ENCODE data around the gene GPAM. TPM values are rescaled to one million over a fixed set of nuclear protein-coding genes. Genes with fewer than 3 reads are reported as not detected.

The GPAM gene
- total RNA-seq, 2 experiments from 2014 or later, result 3.3 to 4.7 TPM

DNA sequence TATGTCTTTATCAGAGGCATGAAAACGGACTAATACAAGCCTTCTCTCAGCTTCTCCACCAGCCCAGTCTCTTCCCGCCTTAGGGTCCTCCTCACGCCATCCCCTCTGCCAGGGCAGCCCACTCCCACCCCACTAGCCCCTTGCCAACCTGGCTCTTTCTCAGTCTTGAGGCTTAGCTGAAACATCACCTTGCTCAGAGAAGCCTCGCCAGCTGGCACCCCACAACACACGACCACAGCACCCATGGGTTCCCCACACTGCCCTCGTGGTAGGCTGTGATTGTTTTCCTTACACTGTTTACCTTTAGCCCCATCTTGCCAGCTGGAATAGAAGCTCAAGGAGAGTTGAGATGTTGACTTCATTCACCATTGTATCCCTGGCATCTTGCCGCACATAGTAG, 44.4 kb downstream of the GPAM start:
- Mint-ChIP-seq H3K4me1 (ENCODE audit: low read depth) (no peaks in the 10 kb centered on the region), H3K27me3 (no peaks in the 10 kb centered on the region), H3K9me3 (no peaks in the 10 kb centered on the region), H3K36me3 (no peaks in the 10 kb centered on the region), H3K27ac (no peak overlapping the region), H3K4me3 (no peak overlapping the region)
- no peak for DNase-seq
- POLR2A ChIA-PET, result no interaction called here
- intact Hi-C loops (cut with micrococcal nuclease), result loop anchor here (10.0 kb wide), 2 partner anchors 1064 to 1524 kb away; partner anchors contain the start of gene ADRA2A
- CTCF ChIA-PET, result interaction anchor here (1.0 to 5.6 kb wide), 11 partner anchors 10 to 464 kb away, joined by 3 to 71 read pairs (median 6); partner anchors contain the start of gene GPAM

DNA sequence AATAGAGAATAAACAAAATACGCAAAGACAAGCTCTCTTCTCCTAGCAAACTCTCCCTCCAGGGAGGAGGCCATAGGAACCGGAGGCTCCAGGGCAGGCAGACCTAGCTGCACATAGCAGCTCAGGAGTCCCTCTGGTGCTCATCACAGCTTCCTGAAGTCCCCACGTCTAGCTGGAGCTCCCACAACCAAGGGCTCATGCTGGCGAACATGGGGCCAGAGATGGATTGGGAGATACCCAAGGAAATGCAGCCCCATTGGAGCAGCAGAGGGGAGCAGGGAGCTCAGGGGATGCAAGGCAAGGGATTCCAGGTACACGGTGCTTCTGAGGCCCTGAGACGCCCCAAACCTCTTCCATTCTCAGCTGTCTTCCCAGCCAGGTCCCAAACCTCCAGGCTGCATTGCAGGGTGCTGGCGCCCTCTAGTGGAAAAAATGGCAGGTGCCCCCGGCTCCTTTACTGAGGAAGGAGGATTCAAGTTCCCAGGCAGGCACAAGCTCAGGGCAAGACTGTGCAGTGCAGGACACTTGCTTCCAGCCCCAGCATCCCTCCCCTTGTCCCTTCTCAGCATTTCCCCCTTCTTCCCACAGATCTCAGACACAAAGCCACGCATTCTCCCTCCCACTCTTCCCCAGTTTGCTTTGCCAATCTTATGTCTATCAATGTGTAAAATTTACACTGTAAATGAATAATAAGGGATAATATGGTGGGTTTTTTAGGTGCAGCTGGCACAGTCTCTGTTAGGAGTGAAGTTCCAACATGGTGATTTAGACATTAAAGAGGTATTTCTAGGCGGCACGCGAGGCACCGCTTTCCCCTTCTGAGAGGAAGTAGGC, 46.2 kb downstream of the GPAM start:
- Mint-ChIP-seq H3K4me3 (no peak overlapping the region), H3K36me3 (no peaks in the 10 kb centered on the region), H3K4me1 (ENCODE audit: low read depth) (no peaks in the 10 kb centered on the region), H3K27me3 (no peaks in the 10 kb centered on the region), H3K9me3 (no peaks in the 10 kb centered on the region), H3K27ac (no peak overlapping the region)
- intact Hi-C loops (cut with micrococcal nuclease), result loop anchor here (10.0 kb wide), 2 partner anchors 1063 to 1523 kb away; partner anchors contain the start of gene ADRA2A
- POLR2A ChIA-PET, result no interaction called here
- peak; percentile 78 for DNase-seq
- CTCF ChIA-PET, result interaction anchor here (0.6 to 5.6 kb wide), 46 partner anchors 8 to 1830 kb away, joined by 3 to 71 read pairs (median 4); partner anchors contain the start of gene GPAM

DNA sequence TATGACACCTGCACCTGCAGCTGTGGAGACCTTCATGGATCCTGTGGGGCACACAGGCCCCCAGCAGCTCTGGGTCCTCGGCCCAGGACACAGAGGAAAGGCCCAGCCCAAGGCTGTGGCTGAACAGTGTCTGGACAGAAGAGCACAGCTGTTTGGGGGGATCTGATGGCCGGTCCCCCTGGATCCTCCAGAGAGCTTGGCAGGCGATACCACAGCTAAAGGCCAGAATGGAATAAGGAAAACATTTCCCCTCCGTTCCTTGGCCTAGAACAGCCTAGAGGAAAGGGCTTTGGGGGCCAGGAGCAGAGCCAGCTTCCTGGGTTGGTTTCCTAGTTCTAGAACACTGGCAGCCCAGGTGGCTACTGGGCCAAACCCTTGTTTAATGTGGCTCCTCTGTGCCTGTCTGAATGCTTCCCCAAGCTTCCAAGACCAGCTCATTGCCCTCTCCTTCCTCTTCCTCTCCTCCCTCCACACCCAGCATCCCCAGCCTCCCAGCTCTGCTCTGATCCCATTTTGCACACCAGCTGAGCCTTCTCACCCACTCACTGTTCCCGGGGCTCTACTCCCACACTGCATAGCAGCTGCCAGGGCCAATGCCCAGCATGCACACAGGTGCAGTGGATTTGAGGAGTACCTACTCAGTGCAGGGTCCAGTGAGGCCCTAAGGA, 46.9 kb downstream of the GPAM start:
- ChIA-PET POLR2A (no interaction called here), CTCF (interaction anchor here (0.6 to 5.6 kb wide), 35 partner anchors 8 to 1830 kb away, joined by 3 to 71 read pairs (median 5); partner anchors contain the start of gene GPAM)
- H3K36me3 Mint-ChIP-seq, result no peaks in the 10 kb centered on the region
- H3K4me1 Mint-ChIP-seq (ENCODE audit: low read depth), result no peaks in the 10 kb centered on the region
- H3K4me3 Mint-ChIP-seq, result no peak overlapping the region
- no peaks in the 10 kb centered on the region for H3K9me3 Mint-ChIP-seq
- intact Hi-C loops (cut with micrococcal nuclease), result loop anchor here (10.0 kb wide), 2 partner anchors 1062 to 1522 kb away; partner anchors contain the start of gene ADRA2A
- no peak for DNase-seq
- H3K27me3 Mint-ChIP-seq, result no peaks in the 10 kb centered on the region
- no peak overlapping the region for H3K27ac Mint-ChIP-seq

DNA sequence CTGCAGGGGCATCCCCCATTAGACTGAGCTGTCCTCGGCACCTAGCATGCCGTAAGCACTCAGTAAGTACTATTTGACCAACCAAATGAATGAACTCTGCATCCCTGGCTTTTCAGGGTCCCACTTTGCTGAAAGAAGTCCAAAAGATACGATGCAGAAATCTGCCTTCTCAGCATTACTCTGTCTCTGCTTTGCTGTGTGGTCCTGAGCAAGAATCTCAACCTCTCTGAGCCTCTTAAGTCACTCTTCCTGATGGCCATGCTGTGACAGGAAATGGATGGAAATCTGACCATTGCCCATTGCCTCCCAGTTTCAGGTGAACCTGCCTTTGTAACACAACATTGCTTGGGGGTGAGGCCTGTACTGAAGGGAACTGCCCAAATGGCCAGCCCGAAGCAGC, 48.0 kb downstream of the GPAM start:
- no peak for DNase-seq
- ChIA-PET POLR2A (no interaction called here), CTCF (interaction anchor here (2.6 to 5.6 kb wide), 5 partner anchors 15 to 379 kb away, joined by 16 to 71 read pairs (median 27); no protein-coding TSS in a partner anchor)
- no peaks in the 10 kb centered on the region for H3K36me3 Mint-ChIP-seq
- intact Hi-C loops (cut with micrococcal nuclease), result loop anchor here (10.0 kb wide), 2 partner anchors 1061 to 1521 kb away; partner anchors contain the start of gene ADRA2A
- H3K4me3 Mint-ChIP-seq, result no peak overlapping the region
- no peaks in the 10 kb centered on the region for H3K9me3 Mint-ChIP-seq
- no peaks in the 10 kb centered on the region for H3K27me3 Mint-ChIP-seq
- H3K4me1 Mint-ChIP-seq (ENCODE audit: low read depth), result no peaks in the 10 kb centered on the region
- no peak overlapping the region for H3K27ac Mint-ChIP-seq

DNA sequence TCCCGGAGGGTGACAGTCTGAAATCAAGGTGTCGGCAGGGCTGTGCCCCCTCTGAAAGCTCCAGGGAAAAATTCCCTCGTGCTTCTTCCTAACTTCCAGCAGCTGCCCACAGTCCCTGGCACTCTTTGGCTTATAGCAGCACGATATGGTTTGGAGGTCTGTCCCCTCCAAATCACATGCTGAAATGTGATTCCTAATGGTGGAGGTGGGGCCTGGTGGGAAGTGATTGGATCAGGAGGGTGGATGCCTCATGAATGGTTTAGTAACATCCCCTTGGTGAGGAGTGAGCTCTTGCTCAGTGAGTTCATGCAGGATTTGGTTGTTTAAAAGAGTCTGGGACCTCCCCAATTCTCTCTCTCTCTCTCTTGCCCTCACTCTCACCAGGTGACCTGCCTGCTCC, 51.1 kb downstream of the GPAM start:
- no peaks in the 10 kb centered on the region for H3K4me1 Mint-ChIP-seq (ENCODE audit: low read depth)
- H3K36me3 Mint-ChIP-seq, result no peaks in the 10 kb centered on the region
- intact Hi-C loops (cut with micrococcal nuclease), result loop anchor here (10.0 kb wide), 2 partner anchors 1058 to 1518 kb away; partner anchors contain the start of gene ADRA2A
- no peak overlapping the region for H3K4me3 Mint-ChIP-seq
- H3K9me3 Mint-ChIP-seq, result no peaks in the 10 kb centered on the region
- H3K27me3 Mint-ChIP-seq, result no peaks in the 10 kb centered on the region
- H3K27ac Mint-ChIP-seq, result no peak overlapping the region
- POLR2A ChIA-PET, result no interaction called here
- CTCF ChIA-PET, result no interaction called here
- DNase-seq, result no peak

DNA sequence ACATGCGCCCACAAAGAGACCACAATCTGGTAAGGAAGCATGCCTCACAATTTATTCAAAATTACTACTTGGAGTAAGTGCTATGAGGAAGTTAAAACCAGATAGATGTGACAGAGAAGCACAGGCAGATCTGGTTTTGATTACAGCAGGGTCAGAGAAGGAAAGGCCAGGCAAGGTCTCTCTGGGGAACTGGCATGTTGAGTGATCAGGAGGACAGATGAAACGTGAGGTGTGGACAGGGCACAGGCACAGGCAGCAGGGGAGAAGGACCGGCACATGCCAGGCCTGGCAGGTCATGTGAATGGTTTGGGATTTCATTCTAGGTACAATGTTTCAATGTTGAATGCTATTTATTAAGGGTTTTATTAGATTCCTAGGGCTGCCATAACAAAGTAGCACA, 51.6 kb downstream of the GPAM start:
- no peaks in the 10 kb centered on the region for H3K4me1 Mint-ChIP-seq (ENCODE audit: low read depth)
- no peak overlapping the region for H3K4me3 Mint-ChIP-seq
- H3K27me3 Mint-ChIP-seq, result no peaks in the 10 kb centered on the region
- DNase-seq, result no peak
- H3K27ac Mint-ChIP-seq, result no peak overlapping the region
- POLR2A ChIA-PET, result no interaction called here
- no peaks in the 10 kb centered on the region for H3K36me3 Mint-ChIP-seq
- intact Hi-C loops (cut with micrococcal nuclease), result loop anchor here (10.0 kb wide), 2 partner anchors 1057 to 1517 kb away; partner anchors contain the start of gene ADRA2A
- CTCF ChIA-PET, result no interaction called here
- no peaks in the 10 kb centered on the region for H3K9me3 Mint-ChIP-seq

DNA sequence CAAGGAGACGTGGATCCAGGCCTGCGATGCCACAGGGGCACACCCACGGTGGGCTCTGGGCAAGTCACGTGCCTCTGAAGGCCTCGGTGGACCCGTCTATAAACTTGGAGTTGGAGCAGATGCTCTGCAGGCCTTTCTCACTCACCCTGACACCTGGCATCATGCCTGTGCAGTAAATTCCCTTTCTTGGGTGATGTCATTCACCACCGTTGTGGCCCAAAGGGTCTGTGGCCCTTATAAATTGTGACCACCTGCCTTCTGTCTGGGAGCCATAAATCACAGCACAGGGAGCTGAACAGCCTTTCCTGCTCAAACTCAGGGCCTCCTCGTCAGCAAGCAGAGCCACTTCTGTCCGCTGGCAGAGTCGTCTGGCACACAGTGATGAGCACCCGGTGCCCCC, 52.2 kb downstream of the GPAM start:
- ChIA-PET CTCF (interaction anchor here (0.5 kb wide), 1 partner anchor 1156 kb away, joined by 3 read pairs; no protein-coding TSS in a partner anchor), POLR2A (no interaction called here)
- Mint-ChIP-seq H3K27ac (no peak overlapping the region), H3K27me3 (no peaks in the 10 kb centered on the region), H3K4me1 (ENCODE audit: low read depth) (no peaks in the 10 kb centered on the region), H3K36me3 (no peaks in the 10 kb centered on the region), H3K9me3 (no peaks in the 10 kb centered on the region), H3K4me3 (no peak overlapping the region)
- intact Hi-C loops (cut with micrococcal nuclease), result loop anchor here (10.0 kb wide), 2 partner anchors 1057 to 1517 kb away; partner anchors contain the start of gene ADRA2A
- no peak for DNase-seq

DNA sequence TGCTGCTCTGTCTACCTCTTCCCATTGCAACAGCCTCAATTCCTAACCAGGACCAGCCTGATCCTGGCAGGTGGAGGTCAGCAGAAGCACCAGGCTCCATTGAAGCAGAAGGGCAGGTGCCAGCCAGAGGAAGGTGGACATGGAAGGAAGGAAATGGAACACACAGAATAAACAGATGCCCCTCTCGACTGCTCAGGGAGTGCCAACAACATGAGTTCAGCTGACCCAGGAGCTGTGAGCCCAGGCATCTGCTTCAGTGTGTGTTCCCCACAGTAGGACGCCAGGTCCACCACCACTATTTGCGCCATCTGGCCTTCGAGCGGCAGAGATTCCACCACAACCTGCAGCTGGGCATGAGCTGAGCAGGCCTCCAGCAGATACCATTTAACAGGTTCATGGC, 56.7 kb downstream of the GPAM start:
- no peaks in the 10 kb centered on the region for H3K9me3 Mint-ChIP-seq
- H3K27me3 Mint-ChIP-seq, result no peaks in the 10 kb centered on the region
- ChIA-PET CTCF (interaction anchor here (0.6 to 4.0 kb wide), 3 partner anchors 11 to 13 kb away, joined by 3 to 18 read pairs (median 3); no protein-coding TSS in a partner anchor), POLR2A (no interaction called here)
- no peak for DNase-seq
- H3K4me3 Mint-ChIP-seq, result no peak overlapping the region
- no peaks in the 10 kb centered on the region for H3K36me3 Mint-ChIP-seq
- H3K27ac Mint-ChIP-seq, result no peak overlapping the region
- no peaks in the 10 kb centered on the region for H3K4me1 Mint-ChIP-seq (ENCODE audit: low read depth)
- intact Hi-C loops (cut with micrococcal nuclease), result no loop called here

DNA sequence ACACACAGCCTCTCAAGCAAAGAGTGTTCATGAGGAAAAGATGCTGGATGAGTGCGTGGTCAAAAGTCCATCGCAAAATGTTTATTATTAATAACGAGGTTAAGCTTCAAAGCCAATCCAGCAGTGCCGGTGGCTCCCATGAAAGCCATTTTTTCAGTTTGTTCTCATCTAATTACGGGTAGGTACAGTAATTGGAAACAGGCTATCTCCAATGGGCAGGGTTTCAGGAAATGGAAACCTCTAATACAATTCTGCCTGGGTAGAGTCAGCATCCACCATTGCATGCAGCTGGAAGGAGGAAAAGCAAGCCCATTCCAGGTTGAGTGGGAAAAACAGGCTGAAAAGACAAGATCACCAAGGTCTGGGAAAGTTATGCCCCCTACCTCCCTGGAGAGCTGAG, 57.4 kb downstream of the GPAM start:
- intact Hi-C loops (cut with micrococcal nuclease), result no loop called here
- Mint-ChIP-seq H3K27ac (no peak overlapping the region), H3K27me3 (no peaks in the 10 kb centered on the region), H3K4me1 (ENCODE audit: low read depth) (no peaks in the 10 kb centered on the region), H3K9me3 (no peaks in the 10 kb centered on the region), H3K4me3 (no peak overlapping the region), H3K36me3 (no peaks in the 10 kb centered on the region)
- CTCF ChIA-PET, result interaction anchor here (0.7 to 4.2 kb wide), 3 partner anchors 10 to 12 kb away, joined by 3 to 33 read pairs (median 18); no protein-coding TSS in a partner anchor
- POLR2A ChIA-PET, result no interaction called here
- no peak for DNase-seq

DNA sequence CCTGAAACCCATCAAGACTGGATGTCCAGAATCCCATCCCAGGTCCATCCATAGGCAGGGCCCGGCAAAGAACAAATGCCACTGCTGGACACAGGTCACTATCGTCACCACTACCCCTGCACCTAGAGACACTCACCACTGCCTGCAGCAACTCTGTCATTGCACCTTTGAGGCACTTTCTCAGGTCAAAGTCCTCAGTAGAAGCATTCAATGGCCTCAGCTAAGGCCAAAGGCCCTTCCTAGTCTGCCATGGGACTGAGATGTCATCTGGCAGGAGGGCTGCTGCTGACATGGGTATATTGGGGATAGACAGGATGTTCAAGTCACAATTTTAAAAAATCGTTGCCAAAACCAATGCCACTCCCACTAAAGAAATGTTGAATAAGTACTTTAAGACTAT, 58.7 kb downstream of the GPAM start:
- CTCF ChIA-PET, result interaction anchor here (4.0 to 4.2 kb wide), 2 partner anchors 9 to 13 kb away, joined by 18 to 33 read pairs; no protein-coding TSS in a partner anchor
- no peak for DNase-seq
- no peak overlapping the region for H3K4me3 Mint-ChIP-seq
- intact Hi-C loops (cut with micrococcal nuclease), result no loop called here
- H3K27ac Mint-ChIP-seq, result no peak overlapping the region
- POLR2A ChIA-PET, result no interaction called here
- no peaks in the 10 kb centered on the region for H3K27me3 Mint-ChIP-seq
- no peaks in the 10 kb centered on the region for H3K36me3 Mint-ChIP-seq
- H3K9me3 Mint-ChIP-seq, result no peaks in the 10 kb centered on the region
- no peaks in the 10 kb centered on the region for H3K4me1 Mint-ChIP-seq (ENCODE audit: low read depth)

DNA sequence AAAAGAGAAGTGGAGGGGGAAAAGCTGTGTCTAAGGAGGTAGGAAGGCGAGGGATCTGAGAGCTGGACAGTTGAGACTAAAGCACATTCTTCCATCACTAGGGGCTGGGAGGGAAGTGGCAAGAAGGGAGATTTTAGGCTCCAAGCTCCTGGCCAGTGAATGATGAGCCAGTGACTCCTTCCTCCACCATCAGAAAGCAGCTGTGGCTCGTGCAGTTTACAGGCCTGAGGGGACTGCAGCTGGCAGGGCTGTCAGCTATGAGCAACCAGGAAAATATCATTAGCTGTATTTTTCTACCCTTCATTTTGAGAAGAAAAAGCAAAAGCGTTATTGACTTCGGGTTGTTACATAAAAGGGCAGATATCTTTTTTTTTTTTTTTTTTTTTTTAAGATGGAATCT, 60.7 kb downstream of the GPAM start:
- POLR2A ChIA-PET, result interaction anchor here (0.6 kb wide), 1 partner anchor 1240 kb away, joined by 3 read pairs; no protein-coding TSS in a partner anchor
- no peak for DNase-seq
- H3K36me3 Mint-ChIP-seq, result no peaks in the 10 kb centered on the region
- H3K27ac Mint-ChIP-seq, result no peak overlapping the region
- CTCF ChIA-PET, result interaction anchor here (1.0 to 4.2 kb wide), 2 partner anchors 15 to 191 kb away, joined by 3 to 33 read pairs; no protein-coding TSS in a partner anchor
- no peaks in the 10 kb centered on the region for H3K4me1 Mint-ChIP-seq (ENCODE audit: low read depth)
- no peaks in the 10 kb centered on the region for H3K27me3 Mint-ChIP-seq
- no peaks in the 10 kb centered on the region for H3K9me3 Mint-ChIP-seq
- no peak overlapping the region for H3K4me3 Mint-ChIP-seq
- intact Hi-C loops (cut with micrococcal nuclease), result no loop called here

DNA sequence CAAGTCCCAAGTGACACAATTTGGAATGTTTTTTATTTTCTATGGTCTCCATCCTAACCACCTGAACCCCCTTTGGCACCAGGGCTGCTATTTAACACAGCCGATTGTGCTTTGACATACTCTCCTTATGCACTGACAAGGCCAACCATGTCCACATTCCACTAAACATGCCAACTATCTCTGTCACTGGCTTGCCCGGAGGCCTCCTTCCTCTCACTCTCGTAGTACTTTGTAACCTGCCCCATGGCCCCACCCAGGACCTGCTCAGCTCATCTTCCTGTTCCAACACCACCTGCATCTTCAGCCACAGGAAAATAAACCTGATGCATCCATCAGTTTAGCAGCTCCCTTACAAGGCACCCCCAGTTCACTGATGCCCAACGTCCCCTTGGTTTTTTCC, 63.1 kb downstream of the GPAM start:
- Mint-ChIP-seq H3K27ac (no peak overlapping the region), H3K4me3 (no peak overlapping the region), H3K27me3 (no peaks in the 10 kb centered on the region), H3K9me3 (no peaks in the 10 kb centered on the region), H3K4me1 (ENCODE audit: low read depth) (no peaks in the 10 kb centered on the region), H3K36me3 (no peaks in the 10 kb centered on the region)
- ChIA-PET POLR2A (no interaction called here), CTCF (no interaction called here)
- intact Hi-C loops (cut with micrococcal nuclease), result no loop called here
- DNase-seq, result no peak
